Lower leg skin (tissue), 3 donors: ENCODE measurements around the gene SLC45A2.

Experiments used
- POLR2A ChIP-seq, 2 donors: fragments of 450-650 bp; IDR thresholded peaks; one replicate each; pipeline ENCODE4 v1.6.1; 2016 to 2017; ENCODE audit warnings: antibody characterized with exemption in 2 of 2, mild to moderate bottlenecking in 1 of 2, moderate library complexity in 1 of 2
- TF ChIP-seq, protein P1 (sequence below), 3 donors: fragments of 450-650 bp; IDR thresholded peaks; one replicate each; pipeline ENCODE4 v1.5.1; 2016; ENCODE audit warnings: antibody characterized with exemption in 3 of 3, mild to moderate bottlenecking in 3 of 3, moderate library complexity in 2 of 3

- TF ChIP-seq, protein P1, sequence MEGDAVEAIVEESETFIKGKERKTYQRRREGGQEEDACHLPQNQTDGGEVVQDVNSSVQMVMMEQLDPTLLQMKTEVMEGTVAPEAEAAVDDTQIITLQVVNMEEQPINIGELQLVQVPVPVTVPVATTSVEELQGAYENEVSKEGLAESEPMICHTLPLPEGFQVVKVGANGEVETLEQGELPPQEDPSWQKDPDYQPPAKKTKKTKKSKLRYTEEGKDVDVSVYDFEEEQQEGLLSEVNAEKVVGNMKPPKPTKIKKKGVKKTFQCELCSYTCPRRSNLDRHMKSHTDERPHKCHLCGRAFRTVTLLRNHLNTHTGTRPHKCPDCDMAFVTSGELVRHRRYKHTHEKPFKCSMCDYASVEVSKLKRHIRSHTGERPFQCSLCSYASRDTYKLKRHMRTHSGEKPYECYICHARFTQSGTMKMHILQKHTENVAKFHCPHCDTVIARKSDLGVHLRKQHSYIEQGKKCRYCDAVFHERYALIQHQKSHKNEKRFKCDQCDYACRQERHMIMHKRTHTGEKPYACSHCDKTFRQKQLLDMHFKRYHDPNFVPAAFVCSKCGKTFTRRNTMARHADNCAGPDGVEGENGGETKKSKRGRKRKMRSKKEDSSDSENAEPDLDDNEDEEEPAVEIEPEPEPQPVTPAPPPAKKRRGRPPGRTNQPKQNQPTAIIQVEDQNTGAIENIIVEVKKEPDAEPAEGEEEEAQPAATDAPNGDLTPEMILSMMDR (IDR thresholded peaks at IDR 0.05) = no peak
- no peak for TF ChIP-seq POLR2A (IDR thresholded peaks at IDR 0.05)
Observed at GRCh38 chr5:33973271-33973670, 11.2 kb downstream of the SLC45A2 start.
